NCI-H82 treated with DMSO at 0.1 percent for 48 hours (cell line): ENCODE measurements around the gene DOCK4.

Experiments used
- DNase-seq: peaks from one replicate; lab custom pipeline; 2025; ENCODE audit not compliant: unreplicated experiment; lab: John Stamatoyannopoulos, UW

DOCK4 gene

GRCh38 chr7:112018305-112019030 lies 187.7 kb downstream of the DOCK4 start:
- DNase-seq = no peak

- no peak for DNase-seq
These were observed 191.1 kb downstream of the DOCK4 start for GRCh38 chr7:112015146-112015545.

- no peak for DNase-seq
These were observed 191.9 kb downstream of the DOCK4 start for GRCh38 chr7:112014347-112014746.

GRCh38 chr7:112013274-112013673 lies 192.9 kb downstream of the DOCK4 start:
- no peak for DNase-seq

- no peak for DNase-seq
These were observed 194.0 kb downstream of the DOCK4 start for GRCh38 chr7:112012242-112012641.

- no peak for DNase-seq
These were observed 195.2 kb downstream of the DOCK4 start for GRCh38 chr7:112010994-112011393.

- DNase-seq = no peak
These were observed 196.1 kb downstream of the DOCK4 start for GRCh38 chr7:112010109-112010508.

- DNase-seq = no peak
These were observed 197.1 kb downstream of the DOCK4 start for GRCh38 chr7:112009081-112009480.

- no peak for DNase-seq
These were observed 199.0 kb downstream of the DOCK4 start for GRCh38 chr7:112007185-112007584.

GRCh38 chr7:112006071-112006470 lies 200.1 kb downstream of the DOCK4 start:
- no peak for DNase-seq

GRCh38 chr7:112005205-112005775 lies 200.9 kb downstream of the DOCK4 start:
- no peak for DNase-seq

GRCh38 chr7:112001091-112001826 lies 204.9 kb downstream of the DOCK4 start:
- DNase-seq = no peak

- DNase-seq = no peak
These were observed 207.9 kb downstream of the DOCK4 start for GRCh38 chr7:111998326-111998725.

- no peak for DNase-seq
These were observed 208.7 kb downstream of the DOCK4 start for GRCh38 chr7:111997546-111997945.

- DNase-seq = no peak
These were observed 213.6 kb downstream of the DOCK4 start for GRCh38 chr7:111992601-111993000.

- no peak for DNase-seq
These were observed 215.6 kb downstream of the DOCK4 start for GRCh38 chr7:111990643-111991042.

- no peak for DNase-seq
These were observed 218.3 kb downstream of the DOCK4 start for GRCh38 chr7:111987886-111988285.

- no peak for DNase-seq
These were observed 218.9 kb downstream of the DOCK4 start for GRCh38 chr7:111987115-111987826.

- DNase-seq = no peak
These were observed 219.6 kb downstream of the DOCK4 start for GRCh38 chr7:111986601-111987000.

GRCh38 chr7:111985798-111986197 lies 220.4 kb downstream of the DOCK4 start:
- DNase-seq = no peak

- DNase-seq = no peak
These were observed 223.4 kb downstream of the DOCK4 start for GRCh38 chr7:111982804-111983203.

- DNase-seq = no peak
These were observed 224.1 kb downstream of the DOCK4 start for GRCh38 chr7:111982133-111982532.
